Measurements from ENCODE around the gene TSPAN17.

Gene TSPAN17

GRCh38 chr5:176610435-176610773, 36.9 kb upstream of the TSPAN17 start:
- TF ChIP-seq REST (IDR thresholded peaks at IDR 0.05; ENCODE audit: insufficient read depth in 1 of 2, low read depth in 2 of 2, low read length in 2 of 2) (peak in 1 of 2 experiments; percentile 18; a peak in 1 of 4 replicates), TAF1 (IDR thresholded peaks at IDR 0.05; ENCODE audit: borderline replicate concordance, insufficient read depth, low read length) (no peak), FOXP2 (optimal IDR thresholded peaks at IDR 0.05; ENCODE audit: borderline replicate concordance, extremely low read depth, extremely low read length, insufficient read depth) (no peak)

GRCh38 chr5:176611435-176611834, 35.8 kb upstream of the TSPAN17 start:
- TF ChIP-seq POLR2AphosphoS5 (IDR thresholded peaks at IDR 0.05; ENCODE audit: low read depth, low read length) (no peak), TAF1 (IDR thresholded peaks at IDR 0.05; ENCODE audit: borderline replicate concordance, insufficient read depth, low read length) (no peak), FOXP2 (optimal IDR thresholded peaks at IDR 0.05; ENCODE audit: borderline replicate concordance, extremely low read depth, extremely low read length, insufficient read depth) (peak; percentile 9), REST (IDR thresholded peaks at IDR 0.05; ENCODE audit: insufficient read depth in 1 of 2, low read depth in 2 of 2, low read length in 2 of 2) (peak; percentile 96 to 98), SIN3A (IDR thresholded peaks at IDR 0.05; ENCODE audit: borderline replicate concordance, insufficient read depth, low read length) (peak; percentile 95; the same call in 1 of the 2 replicates)

GRCh38 chr5:176612008-176612407, 35.3 kb upstream of the TSPAN17 start:
- TF ChIP-seq FOXP2 (optimal IDR thresholded peaks at IDR 0.05; ENCODE audit: borderline replicate concordance, extremely low read depth, extremely low read length, insufficient read depth) (no peak), REST (IDR thresholded peaks at IDR 0.05; ENCODE audit: insufficient read depth in 1 of 2, low read depth in 2 of 2, low read length in 2 of 2) (no peak), TAF1 (IDR thresholded peaks at IDR 0.05; ENCODE audit: borderline replicate concordance, insufficient read depth, low read length) (no peak), SIN3A (IDR thresholded peaks at IDR 0.05; ENCODE audit: borderline replicate concordance, insufficient read depth, low read length) (no peak), POLR2AphosphoS5 (IDR thresholded peaks at IDR 0.05; ENCODE audit: low read depth, low read length) (no peak)

GRCh38 chr5:176612855-176613254, 34.4 kb upstream of the TSPAN17 start:
- no peak for TF ChIP-seq FOXP2 (optimal IDR thresholded peaks at IDR 0.05; ENCODE audit: borderline replicate concordance, extremely low read depth, extremely low read length, insufficient read depth)
- no peak for TF ChIP-seq POLR2AphosphoS5 (IDR thresholded peaks at IDR 0.05; ENCODE audit: low read depth, low read length)
- TF ChIP-seq REST (IDR thresholded peaks at IDR 0.05; ENCODE audit: insufficient read depth in 1 of 2, low read depth in 2 of 2, low read length in 2 of 2) = no peak
- TF ChIP-seq SIN3A (IDR thresholded peaks at IDR 0.05; ENCODE audit: borderline replicate concordance, insufficient read depth, low read length) = no peak
- TF ChIP-seq TAF1 (IDR thresholded peaks at IDR 0.05; ENCODE audit: borderline replicate concordance, insufficient read depth, low read length) = no peak

Data from PFSK-1 (cell line).